ENCODE results near the gene ZNF750.

ZNF750 gene

DNA sequence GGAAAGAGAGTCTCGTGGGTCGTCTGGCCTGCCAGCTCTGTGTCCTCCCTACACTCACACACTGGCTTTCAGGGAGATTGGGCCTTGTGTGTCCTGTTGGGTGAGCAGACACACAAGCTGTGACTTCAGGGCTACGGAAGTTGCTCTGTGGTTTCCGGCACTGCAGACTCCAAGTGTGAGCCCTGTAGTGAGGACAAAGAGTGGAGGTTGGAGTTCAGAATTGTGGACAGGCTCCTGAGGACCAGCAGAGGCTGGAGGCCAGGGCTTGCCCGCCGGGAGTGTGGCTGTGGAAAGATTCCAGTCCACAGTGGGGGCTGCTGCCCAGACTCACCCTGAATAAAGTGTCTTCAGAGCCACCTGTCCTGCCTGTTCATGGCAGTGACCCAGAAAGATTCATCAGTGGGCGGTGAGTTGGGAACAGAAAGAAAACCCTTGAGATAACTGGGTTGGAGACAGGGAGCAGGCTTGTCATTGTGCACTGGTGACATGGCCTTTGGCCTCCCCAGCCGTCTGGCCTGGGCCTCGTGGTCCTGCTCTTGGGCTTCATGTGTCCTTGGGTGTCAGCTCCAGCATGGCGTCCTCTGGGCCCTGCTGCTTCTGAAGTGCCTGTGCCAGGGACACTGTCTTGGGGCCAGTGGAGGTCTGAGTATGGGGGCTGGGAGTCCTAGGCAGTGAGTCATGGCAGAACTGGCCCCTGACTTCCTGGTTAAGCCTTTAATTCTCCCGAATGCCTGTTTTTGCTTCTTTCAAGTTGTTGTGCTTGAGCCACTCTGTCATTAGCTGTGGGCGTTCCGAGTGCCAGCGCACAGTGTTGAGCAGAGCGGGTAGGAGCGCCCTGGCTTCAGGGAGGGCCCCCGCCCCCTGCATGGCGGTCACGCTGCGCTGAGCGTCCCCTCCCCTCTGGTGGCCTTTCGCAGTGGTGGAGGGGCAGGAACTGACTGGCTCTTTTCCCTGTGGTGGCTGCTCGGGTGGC, 19.9 kb upstream of the ZNF750 start:
- no peak for DNase-seq

DNA sequence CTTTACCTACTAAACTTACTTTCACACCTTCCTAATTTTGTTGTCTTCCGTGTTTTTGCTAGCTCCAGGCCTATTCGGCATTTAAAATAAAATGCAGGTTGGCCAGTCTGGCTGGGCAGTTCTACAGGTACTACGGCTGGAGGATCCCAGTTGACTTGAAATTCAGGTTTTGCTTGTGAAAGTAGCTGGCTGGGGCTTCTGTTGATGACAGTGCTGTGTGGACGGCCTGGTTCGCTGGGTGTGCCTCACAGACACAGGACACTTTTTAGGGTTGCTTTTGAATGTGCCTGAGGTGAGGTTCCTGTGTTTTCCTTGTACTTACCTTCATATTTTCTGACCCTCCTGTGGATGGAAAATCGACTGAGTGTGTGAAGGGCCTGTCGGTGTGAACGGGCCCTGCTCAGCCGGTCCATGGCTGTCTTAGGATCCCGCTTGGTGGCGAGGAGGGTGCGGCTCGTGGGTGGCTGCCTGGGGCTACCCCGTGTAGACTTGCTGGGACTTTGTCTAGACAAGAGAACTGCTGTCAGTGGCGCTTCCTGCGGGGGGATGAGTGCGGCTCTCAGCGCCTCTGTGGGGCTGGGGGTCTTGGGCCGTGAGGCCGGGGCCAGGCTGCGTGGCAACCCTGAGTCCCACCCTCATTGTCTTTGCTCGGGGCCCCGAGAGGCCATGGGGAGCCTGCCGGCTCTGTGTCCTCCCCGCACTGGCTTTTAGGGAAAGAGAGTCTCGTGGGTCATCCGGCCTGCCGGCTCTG, 18.7 kb upstream of the ZNF750 start:
- DNase-seq = no peak

GRCh38 chr17:82856361-82856760, 16.5 kb upstream of the ZNF750 start:
- DNase-seq = no peak

DNA sequence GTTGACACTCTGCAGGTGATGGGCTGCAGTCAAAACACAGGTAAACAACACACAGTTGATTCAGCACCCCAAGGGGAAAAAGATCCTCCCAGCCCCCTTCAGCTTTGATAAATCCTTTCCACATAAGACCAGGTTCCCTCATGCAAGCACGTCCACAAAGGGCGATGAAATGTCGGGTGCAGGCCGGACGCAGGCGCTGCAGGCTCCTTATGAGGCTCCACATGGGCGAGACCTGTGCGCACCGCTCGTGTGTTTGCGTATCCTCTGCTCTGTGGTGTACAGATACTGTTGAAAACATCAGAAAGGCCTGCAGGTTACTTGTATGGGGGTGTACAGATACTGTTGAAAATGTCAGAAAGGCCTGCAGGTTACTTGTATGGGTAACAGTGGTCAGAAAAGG, 14.4 kb upstream of the ZNF750 start:
- DNase-seq = no peak

GRCh38 chr17:82851381-82851780, 11.6 kb upstream of the ZNF750 start:
- DNase-seq = no peak

- DNase-seq = no peak
Measured at GRCh38 chr17:82849076-82849945, 9.5 kb upstream of the ZNF750 start.

- DNase-seq = no peak
Measured at GRCh38 chr17:82848022-82848592, 8.3 kb upstream of the ZNF750 start.

- DNase-seq = no peak
Measured at GRCh38 chr17:82846061-82846691, 6.4 kb upstream of the ZNF750 start.

DNA sequence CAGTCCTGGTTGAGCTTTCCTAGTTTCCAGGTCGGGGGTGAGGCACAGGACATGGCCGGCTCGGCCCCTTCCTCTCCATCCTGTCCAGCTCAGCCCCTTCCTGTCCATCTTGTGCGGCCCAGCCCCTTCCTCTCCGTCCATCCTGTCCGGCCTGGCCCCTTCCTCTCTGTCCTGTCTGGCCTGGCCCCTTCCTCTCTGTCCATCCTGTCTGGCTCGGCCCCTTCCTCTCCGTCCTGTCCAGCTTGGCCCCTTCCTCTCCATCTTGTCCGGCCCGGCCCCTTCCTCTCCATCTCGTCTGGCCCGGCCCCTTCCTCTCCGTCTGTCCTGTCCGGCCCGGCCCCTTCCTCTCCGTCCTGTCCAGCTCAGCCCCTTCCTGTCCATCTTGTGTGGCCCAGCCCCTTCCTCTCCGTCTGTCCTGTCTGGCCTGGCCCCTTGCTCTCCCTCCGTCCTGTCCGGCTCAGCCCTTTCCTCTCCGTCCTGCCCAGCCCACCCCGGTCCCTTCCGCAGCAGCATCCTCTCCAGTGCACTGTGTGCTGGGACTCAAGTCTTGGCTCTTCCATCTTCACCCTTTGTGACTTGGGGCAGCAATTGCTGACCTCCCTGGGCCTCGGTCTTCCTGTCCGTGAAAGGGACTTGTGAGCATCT, 5.5 kb upstream of the ZNF750 start:
- no peak for DNase-seq

- no peak for DNase-seq
Measured at GRCh38 chr17:82844796-82845162, 5.0 kb upstream of the ZNF750 start.

GRCh38 chr17:82843904-82844680, 4.3 kb upstream of the ZNF750 start:
- no peak for DNase-seq

DNA sequence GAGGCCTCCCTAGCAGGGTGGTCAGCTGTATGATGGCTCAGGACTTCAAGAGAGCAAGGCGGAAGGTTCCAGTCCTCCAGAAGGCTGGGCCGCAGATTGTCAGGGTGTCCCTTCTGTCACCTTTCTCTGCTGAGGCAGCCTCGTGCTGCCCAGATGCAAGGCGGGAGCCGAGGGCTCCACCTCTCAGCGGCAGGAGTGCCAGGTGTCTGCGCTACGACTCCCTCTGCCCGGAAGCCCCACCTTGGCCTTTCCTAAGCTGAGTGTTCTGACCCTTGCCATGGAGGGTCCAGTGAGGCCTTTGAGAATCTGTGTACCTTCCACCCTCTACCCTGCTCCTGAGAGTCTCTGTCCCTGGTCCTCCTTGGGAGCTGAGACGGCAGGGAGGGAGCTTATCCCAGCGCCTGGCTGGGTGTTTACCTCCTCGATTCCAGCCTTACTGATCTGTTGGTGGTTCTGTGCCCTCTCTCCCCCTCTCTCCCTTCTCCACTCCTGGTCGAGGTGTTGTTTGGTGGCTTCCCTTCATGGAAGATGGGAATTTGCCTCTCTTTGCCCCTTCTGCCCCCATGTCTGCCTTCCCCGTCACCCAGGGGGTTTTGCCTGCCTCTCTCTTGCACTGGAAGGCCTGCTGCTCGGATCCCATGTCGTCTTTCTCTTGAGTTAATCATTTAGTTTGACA, 2.2 kb upstream of the ZNF750 start:
- DNase-seq = no peak

DNA sequence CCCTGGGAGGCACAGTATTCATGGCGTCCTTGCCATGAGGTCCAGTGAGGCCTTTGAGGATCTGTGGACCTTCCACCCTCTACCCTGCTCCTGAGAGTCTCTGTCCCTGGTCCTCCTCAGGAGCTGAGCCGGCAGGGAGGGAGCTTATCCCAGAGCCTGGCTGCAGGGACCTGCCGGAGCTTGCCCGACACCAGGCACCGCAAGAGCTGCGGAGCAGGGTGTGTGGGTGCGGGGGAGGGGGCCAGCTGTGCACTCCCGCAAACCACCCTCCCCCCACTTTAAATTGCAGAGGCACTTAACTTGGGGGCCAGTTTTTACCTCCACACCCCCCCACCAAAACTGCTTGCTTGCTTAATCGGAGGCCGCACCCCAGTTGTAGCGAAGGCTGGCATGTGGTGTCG, 609 bp upstream of the ZNF750 start:
- no peak for DNase-seq

DNA sequence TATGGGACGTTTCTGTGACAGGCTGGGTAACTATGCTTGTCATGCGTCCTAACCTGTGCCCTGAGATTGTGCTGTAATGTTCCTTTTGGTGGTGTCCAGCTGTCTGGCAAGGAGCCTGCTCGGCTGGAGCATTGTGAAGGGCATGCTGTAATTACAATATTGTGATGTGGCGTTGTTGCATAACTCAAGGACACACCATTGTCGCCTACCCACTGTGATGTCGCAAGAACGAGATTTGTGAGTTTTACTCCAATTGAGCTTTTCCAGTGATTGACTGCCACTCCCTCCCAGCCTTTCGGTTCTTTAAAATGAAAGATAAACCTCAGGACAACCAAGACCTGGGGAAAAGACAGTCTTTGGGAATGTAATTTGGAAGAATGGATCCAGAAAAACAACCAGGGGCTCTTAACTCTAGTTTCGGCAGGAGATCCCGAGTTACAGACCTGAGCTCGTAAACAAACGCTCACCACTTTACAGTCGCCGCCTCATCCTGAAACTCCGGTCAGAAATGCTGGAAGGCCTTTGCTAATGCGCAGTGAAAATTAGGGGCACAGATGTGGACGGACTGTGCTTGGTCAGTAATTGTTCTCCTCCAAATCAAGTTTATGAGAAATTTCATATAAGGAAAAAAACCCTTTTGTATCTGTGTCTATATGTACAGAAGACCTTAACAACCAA, 1.3 kb downstream of the ZNF750 start:
- DNase-seq = peak; percentile 57

DNA sequence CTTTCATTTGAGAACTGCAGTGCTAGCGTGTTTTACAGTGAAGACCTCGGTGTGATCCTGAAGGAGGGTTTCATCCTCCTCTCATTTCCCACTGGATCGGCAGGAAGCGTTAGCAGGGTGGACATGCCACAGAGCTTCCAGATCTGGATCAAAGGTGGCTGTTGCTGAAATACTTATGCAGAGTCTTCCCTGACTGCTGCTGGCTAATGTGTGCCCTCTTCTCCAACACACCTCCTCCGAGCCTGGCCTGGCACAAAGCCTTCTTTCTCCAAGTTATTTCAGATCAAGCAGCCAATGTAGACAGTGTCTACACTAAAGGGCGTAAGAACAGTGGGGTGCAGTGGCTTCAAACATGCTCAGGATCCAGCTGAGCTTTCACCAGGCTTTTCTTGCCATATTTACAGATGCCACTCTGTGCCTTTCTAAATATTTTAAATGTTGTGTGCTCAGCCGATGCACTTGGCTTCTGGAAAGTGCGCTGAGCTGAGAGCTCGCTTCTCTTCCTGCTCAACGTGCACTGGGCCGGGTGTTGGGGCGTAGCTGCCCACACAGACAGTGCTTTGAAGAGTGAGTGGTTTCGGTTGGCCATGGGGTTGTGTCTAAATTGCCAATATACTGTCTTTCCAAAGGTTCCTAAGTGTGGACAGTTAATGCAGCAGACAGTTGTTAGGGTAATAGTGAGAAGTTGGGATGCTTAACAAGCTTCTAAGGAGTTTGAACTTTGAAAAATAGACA, 2.1 kb downstream of the ZNF750 start:
- DNase-seq = no peak

DNA sequence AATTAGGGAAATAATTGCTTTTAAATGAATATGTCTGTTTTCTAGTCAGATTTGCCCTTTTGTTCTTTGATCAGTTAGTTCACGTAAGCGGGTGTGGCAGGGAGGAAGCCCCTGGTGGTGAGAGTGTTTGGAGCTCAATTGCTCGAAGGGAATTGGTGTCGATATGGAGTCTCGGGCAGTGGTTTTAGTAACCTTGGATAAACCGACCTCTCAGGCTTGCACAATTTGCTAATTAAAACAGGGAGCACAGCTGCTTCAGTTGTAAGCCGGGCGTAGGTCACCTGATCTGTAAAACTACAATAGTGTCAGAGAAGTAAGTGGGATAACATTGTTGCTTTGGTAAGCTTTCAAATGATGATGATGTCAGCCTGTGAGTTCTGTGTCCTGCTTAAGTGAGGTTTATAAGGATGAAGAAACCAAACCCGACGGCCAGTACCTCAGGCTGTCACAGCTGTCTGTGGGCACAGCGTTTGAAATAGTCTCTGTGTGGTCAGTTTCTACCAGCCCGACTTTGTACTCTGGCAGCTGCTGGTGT, 2.9 kb downstream of the ZNF750 start:
- DNase-seq = no peak

DNA sequence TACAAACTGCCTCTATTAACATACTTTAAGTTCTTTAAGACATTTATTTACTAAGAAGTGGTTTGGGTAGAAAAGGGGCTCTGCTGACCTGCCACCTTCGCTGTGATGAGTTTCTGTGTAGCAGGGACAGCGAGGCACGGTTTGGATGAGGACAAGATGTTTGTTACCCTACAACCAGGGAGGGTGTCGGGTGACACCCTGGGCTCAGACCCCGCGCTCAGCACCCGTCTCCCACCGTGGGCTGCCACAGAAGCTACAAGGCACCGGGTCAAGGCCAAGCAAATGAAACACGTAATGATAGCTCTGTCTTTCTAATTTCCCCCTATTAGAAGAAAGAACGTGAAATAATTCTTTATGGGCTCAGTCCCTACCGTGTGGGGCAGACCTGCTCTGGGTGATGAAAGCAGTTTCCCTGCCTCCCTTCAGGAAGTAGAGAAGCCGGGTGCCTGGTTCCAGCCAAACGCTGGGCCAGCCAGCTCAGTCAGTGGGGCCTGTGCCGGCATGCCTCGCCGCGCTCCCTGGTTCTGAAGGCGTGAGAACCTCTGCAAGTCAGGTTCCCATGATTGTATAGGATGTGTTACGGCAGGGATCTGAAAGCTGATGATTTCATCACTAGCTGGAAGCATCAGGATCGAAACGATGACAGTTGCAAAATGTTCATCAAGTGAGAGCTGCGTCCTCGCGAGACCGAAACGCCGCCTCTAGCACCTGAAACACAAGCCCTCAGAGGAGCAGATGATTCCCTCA, 3.9 kb downstream of the ZNF750 start:
- no peak for DNase-seq

- no peak for DNase-seq
Measured at GRCh38 chr17:82835122-82835521, 4.7 kb downstream of the ZNF750 start.

All from SIG-M5 (cell line).